RPMI7951 (cell line): ENCODE data around the gene CBX4. TPM values are rescaled to one million over a fixed set of nuclear protein-coding genes. Genes with fewer than 3 reads are reported as not detected.
A peak's percentile ranks its signal among the peaks of the same experiment; 100 is the strongest.

Experiments
- DNase-seq: peaks from one replicate; pipeline ENCODE4 v3.0.0-alpha.2; 2012; ENCODE audit warnings: low read depth
- total RNA-seq: library from RNA; depleted of rRNA; stranded (reverse); fragments of >200 nt; shearing (Covaris generic); gene quantifications from 2 replicates; pipeline ENCODE4 v1.2.3, GENCODE V29; 2014

CBX4 gene
- total RNA-seq, 1 experiment from 2014 or later, result 10.8 TPM

DNA sequence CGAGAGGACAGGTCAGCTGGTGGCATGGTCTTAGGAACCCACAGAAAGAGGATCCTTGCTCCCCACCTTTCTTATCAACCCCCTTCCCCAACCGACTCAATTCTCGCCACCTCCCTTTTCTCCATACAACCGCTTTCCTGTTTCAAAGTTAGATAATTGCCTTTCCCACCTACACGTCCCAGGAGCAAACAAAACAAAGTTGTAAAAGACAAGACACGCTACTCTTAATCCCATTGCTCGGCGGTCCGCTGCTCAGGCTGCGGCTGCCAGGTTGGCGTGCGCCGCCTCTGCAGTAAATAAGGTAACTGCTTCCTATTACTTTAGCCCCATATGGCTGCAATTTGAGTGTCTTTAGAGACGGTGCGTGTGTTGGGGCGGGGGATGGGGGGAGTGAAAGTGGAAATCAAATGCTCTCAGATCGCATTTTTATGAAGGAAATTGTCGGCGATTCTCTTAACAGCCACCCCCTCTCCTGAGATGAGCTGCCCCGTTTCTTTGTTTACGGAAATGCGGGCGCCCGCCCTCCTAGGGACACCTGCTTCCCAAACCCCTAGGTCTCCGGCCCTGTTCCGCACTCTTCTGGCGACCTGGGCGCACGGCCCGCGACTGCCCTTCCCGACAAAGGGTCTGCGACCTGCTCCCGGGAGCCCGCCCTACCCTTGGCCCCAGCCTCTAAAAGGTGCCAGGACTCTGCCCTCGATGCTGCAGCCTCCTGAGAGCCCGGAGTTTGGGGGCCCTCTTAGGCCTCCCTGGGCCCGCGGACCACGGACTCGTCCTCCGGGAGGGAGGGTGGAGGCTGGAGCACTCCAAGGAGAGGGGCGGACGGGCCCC is 38.7 kb downstream of the CBX4 start:
- peak; percentile 72 for DNase-seq

GRCh38 chr17:79799538-79800324 is 39.5 kb downstream of the CBX4 start:
- no peak for DNase-seq

DNA sequence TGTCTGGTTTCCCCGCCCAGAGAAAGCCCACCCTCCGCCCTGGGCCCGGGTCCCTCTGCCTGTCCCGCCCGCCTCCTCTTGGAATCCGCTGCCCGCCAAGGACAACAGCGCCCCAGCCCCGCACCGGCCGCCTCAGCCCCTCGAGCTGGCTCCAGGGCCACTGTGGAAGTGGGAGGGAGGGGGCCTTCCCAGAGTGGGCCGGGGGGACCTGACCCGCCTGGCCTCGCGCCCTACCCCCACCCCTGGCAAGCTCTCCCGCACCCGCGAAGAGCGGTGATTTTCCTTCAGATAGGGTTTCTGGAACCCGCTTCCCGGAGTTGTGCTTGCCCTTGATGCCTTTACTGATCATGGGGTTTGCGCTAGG is 40.1 kb downstream of the CBX4 start:
- no peak for DNase-seq

DNA sequence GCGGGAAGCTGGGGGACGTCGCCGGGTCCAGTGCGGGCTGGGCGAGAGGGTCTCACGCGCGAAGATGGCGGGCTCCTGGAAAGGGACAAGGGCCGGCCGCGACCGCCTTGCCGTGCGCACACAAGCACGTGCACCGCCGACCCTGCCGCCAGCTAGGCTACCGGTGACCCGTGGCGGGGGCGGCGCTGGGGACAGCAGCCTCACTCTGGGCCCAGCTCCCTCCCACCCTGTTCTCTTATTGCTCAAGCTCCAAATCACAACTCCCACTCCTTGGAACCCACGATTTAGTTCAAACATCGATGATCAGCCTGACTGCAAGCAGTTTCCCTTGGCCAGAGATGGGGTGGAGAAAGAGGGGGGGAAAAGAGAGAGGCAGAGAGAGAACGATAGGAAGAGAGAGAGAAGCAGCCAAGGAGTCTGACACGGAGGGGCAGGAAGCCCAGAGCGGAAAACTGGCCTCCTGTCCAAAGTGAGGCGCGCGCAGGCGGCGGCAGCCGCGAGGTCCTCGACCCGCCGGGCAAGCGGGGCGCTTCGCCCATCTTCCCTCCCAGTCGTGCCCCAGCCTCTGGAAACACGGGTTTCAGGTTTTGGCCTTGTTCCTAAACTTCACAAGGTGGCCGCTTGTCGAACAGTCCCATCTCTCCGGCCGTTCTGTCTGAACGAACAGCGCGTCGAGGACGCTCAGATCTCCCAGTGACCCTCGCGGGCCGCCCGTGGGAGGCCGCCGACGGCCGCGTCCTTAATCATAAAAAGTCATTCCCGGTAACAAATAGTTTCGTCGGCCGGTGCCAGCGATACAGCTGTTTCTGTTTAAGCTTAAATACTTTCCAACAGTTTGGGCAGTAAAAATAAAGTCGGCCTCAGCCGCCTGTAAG is 40.7 kb downstream of the CBX4 start:
- DNase-seq, result no peak

DNA sequence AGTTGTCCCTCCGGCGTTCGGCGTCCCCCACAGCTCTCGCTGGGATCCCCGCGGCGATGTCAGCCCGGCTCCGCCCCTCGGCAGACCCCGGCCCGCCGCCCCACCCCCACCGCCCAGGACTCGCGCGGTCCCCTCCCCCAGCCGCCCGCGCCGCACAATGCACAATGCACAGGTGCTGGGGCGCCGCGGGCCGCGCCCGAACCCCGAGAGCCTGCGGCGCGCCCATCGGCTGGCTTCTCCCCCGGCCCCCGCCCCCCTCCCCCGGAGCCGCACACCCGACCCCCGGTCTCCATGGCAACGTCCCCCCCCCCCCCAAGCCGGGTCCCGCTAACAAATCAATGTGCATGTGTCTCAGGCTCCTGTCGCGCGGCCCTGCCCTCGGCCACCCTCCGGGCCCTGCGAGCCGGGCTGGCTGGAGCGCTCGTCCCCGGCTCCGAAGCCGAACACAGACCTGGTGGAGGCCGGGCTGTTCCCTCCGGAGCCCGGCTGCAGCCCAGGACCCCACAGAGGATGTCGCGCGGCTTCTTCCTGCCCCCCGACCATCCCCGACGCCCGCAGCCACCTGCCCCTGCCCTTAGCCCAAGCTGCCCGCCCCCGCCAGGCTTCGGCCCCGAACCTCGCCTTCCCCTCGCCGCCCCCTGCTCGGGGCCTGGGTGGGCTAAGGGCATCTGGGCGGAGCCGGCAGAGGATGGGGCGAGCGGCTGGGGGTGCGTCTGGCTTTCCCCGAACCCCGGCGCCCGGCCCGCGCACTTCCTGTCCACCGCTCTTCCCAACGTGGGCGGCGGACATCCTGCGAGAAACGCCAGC is 41.5 kb downstream of the CBX4 start:
- DNase-seq, result no peak

- peak; percentile 97 for DNase-seq
These were observed 42.3 kb downstream of the CBX4 start, which contains the start of gene CBX8 for GRCh38 chr17:79796763-79797491. Gene CBX8 (minus strand): TSS chr17:79797077. CDS start chr17:79796998, 79 bp downstream.

GRCh38 chr17:79796444-79796762 is 42.8 kb downstream of the CBX4 start:
- no peak for DNase-seq

DNA sequence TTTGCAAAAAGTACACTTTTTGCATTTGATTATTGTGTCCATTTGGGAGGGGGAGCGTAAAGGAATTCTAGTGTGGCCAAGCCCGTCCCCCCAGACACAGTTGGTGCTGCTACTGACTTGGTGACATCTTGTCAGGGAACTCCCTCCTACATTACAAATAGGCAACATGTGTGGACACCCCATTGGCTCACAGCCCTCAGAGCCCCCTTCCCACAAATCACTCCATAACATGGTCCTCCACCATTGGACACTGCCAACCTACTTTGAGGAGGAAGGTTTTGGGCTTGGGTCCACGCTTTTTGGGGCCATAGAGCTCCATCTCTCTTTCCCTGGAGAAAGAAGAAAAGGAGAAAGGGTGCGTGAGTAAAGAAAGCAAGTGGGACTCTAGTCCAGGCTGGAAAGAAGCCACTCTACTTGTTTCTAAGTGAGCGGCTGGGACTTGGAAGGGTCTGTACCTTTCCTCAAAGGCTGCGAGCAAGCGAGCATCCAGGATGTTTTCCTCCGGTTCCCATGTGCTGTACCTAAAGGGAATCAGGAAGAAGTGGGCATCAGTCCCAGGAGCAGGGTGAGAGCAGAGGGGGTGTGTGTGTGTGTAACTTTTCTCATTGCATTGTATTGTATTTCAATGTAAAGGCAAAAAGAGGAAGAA is 43.3 kb downstream of the CBX4 start:
- DNase-seq, result no peak

GRCh38 chr17:79794659-79795511 is 44.4 kb downstream of the CBX4 start:
- DNase-seq, result no peak

DNA sequence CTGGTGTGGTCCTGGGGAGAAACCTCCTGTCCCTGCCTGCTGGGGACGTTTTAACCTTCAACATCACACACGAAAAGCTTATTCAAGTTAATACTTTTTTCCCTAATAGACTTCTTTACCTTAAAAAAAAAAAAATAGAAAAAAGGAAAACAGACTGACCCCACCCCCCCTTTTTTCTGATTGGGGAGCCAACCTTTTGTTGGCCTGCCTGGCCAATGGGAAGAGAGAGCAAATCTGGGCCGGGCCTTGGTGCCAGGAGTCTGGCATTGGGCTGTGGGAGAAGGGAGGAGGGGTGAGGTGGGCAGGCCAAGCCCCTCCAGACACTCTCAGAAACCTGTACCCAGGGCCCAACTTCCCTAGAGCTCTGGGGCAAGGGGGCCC is 45.3 kb downstream of the CBX4 start:
- no peak for DNase-seq

GRCh38 chr17:79792984-79793923 is 46.0 kb downstream of the CBX4 start:
- peak; percentile 58 for DNase-seq

- no peak for DNase-seq
These were observed 46.8 kb downstream of the CBX4 start for GRCh38 chr17:79792341-79792871.

DNA sequence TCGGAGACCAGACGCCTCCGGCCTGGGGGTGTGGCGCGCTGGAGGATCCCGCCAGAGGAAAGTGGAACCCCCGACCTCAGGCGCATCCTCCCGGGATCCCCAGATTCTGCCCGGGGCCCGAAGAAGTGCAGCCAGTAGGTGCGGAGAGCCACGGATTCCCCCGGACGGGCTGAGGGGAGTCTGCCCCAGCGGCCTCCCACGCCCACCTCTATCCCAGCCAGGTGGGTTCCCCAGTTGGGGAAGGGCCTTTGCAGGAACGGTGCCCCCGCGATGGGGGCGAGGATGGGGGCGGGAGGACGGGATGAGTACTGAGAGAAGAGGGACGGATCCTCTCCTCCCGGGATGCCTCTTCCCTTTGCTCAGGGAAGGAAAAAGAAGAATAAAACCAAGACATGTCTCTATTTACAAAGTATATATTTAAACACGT is 47.5 kb downstream of the CBX4 start:
- DNase-seq, result no peak

DNA sequence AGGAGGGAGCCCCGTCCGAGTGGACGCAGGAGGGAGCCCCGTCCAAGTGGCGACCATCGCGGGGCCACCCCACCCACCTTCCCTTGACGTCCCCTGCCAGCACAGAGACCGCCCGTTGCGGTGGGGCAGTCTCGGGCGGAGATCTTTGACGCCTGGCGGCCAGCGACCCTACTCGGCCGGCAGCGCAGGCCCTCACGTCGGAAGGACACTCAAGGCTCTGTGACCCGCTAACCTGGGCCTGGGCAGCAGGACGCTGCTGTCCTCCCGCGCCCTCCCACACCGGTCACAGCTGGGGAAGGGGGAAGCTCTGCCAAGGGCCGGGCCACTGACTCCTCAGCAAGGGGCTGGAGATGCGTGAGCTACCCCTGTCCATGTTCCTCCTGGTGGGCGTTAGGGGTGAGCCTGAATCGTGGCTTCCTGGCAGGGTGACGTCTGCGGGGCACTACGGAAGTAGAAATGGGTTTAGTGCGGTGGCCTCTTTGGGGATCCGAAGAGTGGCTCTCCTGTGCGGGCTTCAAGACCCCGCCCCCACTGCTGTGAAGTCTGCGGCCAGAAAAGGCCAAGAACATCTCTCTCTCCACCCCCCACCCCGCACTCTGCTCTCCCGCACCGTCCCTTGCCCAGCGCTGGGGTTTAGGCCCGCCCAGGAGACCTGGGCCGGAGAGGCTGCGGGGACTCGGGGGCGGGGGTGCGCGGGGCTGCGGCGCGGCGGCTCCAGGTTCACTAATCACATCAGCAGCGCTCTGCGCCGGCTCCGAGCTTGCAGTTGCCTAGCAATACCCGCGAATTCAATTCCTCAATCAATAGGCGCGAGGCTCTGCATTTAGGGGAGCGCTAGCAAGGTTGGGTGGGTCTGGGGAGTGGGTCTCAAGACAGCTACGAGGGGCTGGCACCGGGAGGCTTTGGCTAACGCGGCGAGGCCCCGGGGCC is 48.2 kb downstream of the CBX4 start:
- no peak for DNase-seq

- DNase-seq, result no peak
These were observed 49.1 kb downstream of the CBX4 start for GRCh38 chr17:79789943-79790804.
